IgD-negative memory B cell (primary cell): ENCODE data around the gene JMJD1C. TPM values are rescaled to one million over a fixed set of nuclear protein-coding genes. Genes with fewer than 3 reads are reported as not detected.
"Not testable (repeated sequence)": the region's sequence is repeated elsewhere in the genome, so short reads cannot be mapped to it uniquely, and the experiment has no call there.

ENCODE experiments used
- H3K27ac Mint-ChIP-seq, 3 donors: one replicate each; pipeline ENCODE4 v1.8.0; 2020 to 2022; ENCODE audit warnings: mild to moderate bottlenecking in 3 of 3, mixed read lengths in 3 of 3, moderate library complexity in 1 of 3
- H3K27me3 Mint-ChIP-seq: one replicate; pipeline ENCODE4 v1.8.0; 2021; ENCODE audit warnings: mixed read lengths
- H3K36me3 Mint-ChIP-seq: one replicate; pipeline ENCODE4 v1.8.0; 2020; ENCODE audit warnings: mild to moderate bottlenecking, mixed read lengths
- H3K4me1 Mint-ChIP-seq, 3 donors: one replicate each; pipeline ENCODE4 v1.8.0; 2020 to 2022; ENCODE audit warnings: mixed read lengths in 3 of 3, mild to moderate bottlenecking in 1 of 3
- H3K4me3 Mint-ChIP-seq, 4 donors: one replicate each; pipeline ENCODE4 v1.8.0; 2020 to 2022; ENCODE audit warnings: mild to moderate bottlenecking in 4 of 4, mixed read lengths in 4 of 4, moderate library complexity in 3 of 4
- H3K9me3 Mint-ChIP-seq, 3 donors: one replicate each; pipeline ENCODE4 v1.8.0; 2020 to 2021; ENCODE audit warnings: mixed read lengths in 3 of 3, mild to moderate bottlenecking in 1 of 3
- polyA plus RNA-seq: library from polyadenylated mRNA; unstranded; fragments of 300-500 nt; fragmentation: Illumina TruSeq; gene quantifications from one replicate; pipeline ENCODE4 v1.2.3, GENCODE V29; 2021

The JMJD1C gene
- polyA plus RNA-seq, result 107 TPM

- Mint-ChIP-seq H3K27me3 (no peaks in the 10 kb centered on the region), H3K27ac (peak within 1 kb of the TSS; percentile 51 to 96 (median 90)), H3K9me3 (no peaks in the 10 kb centered on the region), H3K36me3 (no peaks in the 10 kb centered on the region), H3K4me1 (peaks cover 10 to 30% (median 22%) of the 10 kb centered on the region in 3 donors), H3K4me3 (peak within 1 kb of the TSS; percentile 88 to 98 (median 96))
These were observed at the start of gene JMJD1C for GRCh38 chr10:63465293-63466143. TSS of gene JMJD1C (minus strand) at chr10:63465977. CDS start at chr10:63465662, 315 bp downstream.

GRCh38 chr10:63515002-63515763 lies 49.4 kb upstream of the JMJD1C start:
- Mint-ChIP-seq H3K9me3 (peaks cover 0 to 4% (median 4%) of the 10 kb centered on the region in 3 donors), H3K27ac (peak overlapping the region in 1 of 3 donors; percentile 20), H3K36me3 (peaks cover 2% of the 10 kb centered on the region), H3K4me1 (peaks cover 15 to 37% (median 24%) of the 10 kb centered on the region in 3 donors), H3K27me3 (no peaks in the 10 kb centered on the region), H3K4me3 (no peak overlapping the region)

GRCh38 chr10:63506554-63506953 lies 40.8 kb upstream of the JMJD1C start:
- H3K9me3 Mint-ChIP-seq, result no peaks in the 10 kb centered on the region
- no peak overlapping the region for H3K4me3 Mint-ChIP-seq
- no peak overlapping the region for H3K27ac Mint-ChIP-seq
- H3K36me3 Mint-ChIP-seq, result peaks cover 4% of the 10 kb centered on the region
- no peaks in the 10 kb centered on the region for H3K27me3 Mint-ChIP-seq
- peaks cover 13 to 29% (median 14%) of the 10 kb centered on the region in 3 donors for H3K4me1 Mint-ChIP-seq

- Mint-ChIP-seq H3K27ac (no peak overlapping the region), H3K4me1 (peaks cover 13 to 26% (median 14%) of the 10 kb centered on the region in 3 donors), H3K27me3 (no peaks in the 10 kb centered on the region), H3K4me3 (no peak overlapping the region), H3K36me3 (peaks cover 9% of the 10 kb centered on the region), H3K9me3 (no peaks in the 10 kb centered on the region)
These were observed 39.8 kb upstream of the JMJD1C start for GRCh38 chr10:63505562-63505961.

GRCh38 chr10:63504145-63504881 lies 38.5 kb upstream of the JMJD1C start:
- no peaks in the 10 kb centered on the region for H3K9me3 Mint-ChIP-seq
- peaks cover 11 to 23% (median 16%) of the 10 kb centered on the region in 3 donors for H3K4me1 Mint-ChIP-seq
- no peak overlapping the region for H3K4me3 Mint-ChIP-seq
- H3K36me3 Mint-ChIP-seq, result peaks cover 9% of the 10 kb centered on the region
- no peaks in the 10 kb centered on the region for H3K27me3 Mint-ChIP-seq
- peak overlapping the region in 1 of 3 donors; percentile 21 for H3K27ac Mint-ChIP-seq

- no peak overlapping the region for H3K4me3 Mint-ChIP-seq
- H3K27me3 Mint-ChIP-seq, result no peaks in the 10 kb centered on the region
- H3K4me1 Mint-ChIP-seq, result peaks cover 7 to 27% (median 17%) of the 10 kb centered on the region in 3 donors
- peak overlapping the region in 1 of 3 donors; percentile 21 for H3K27ac Mint-ChIP-seq
- H3K9me3 Mint-ChIP-seq, result no peaks in the 10 kb centered on the region
- peaks cover 7% of the 10 kb centered on the region for H3K36me3 Mint-ChIP-seq
These were observed 37.6 kb upstream of the JMJD1C start for GRCh38 chr10:63503395-63503794.

- H3K36me3 Mint-ChIP-seq, result peaks cover 4% of the 10 kb centered on the region
- H3K4me3 Mint-ChIP-seq, result no peak overlapping the region
- peaks cover 7 to 26% (median 19%) of the 10 kb centered on the region in 3 donors for H3K4me1 Mint-ChIP-seq
- H3K27ac Mint-ChIP-seq, result no peak overlapping the region
- no peaks in the 10 kb centered on the region for H3K27me3 Mint-ChIP-seq
- no peaks in the 10 kb centered on the region for H3K9me3 Mint-ChIP-seq
These were observed 37.1 kb upstream of the JMJD1C start for GRCh38 chr10:63502832-63503231.

- Mint-ChIP-seq H3K27ac (no peak overlapping the region), H3K27me3 (no peaks in the 10 kb centered on the region), H3K4me3 (no peak overlapping the region), H3K9me3 (no peaks in the 10 kb centered on the region), H3K36me3 (peaks cover 4% of the 10 kb centered on the region), H3K4me1 (peaks cover 11 to 27% (median 19%) of the 10 kb centered on the region in 3 donors)
These were observed 36.2 kb upstream of the JMJD1C start for GRCh38 chr10:63501954-63502353.

GRCh38 chr10:63500551-63500950 lies 34.8 kb upstream of the JMJD1C start:
- not testable (repeated sequence) for H3K27ac Mint-ChIP-seq, H3K9me3 Mint-ChIP-seq, H3K4me3 Mint-ChIP-seq, H3K27me3 Mint-ChIP-seq
- Mint-ChIP-seq H3K36me3 (peaks cover 10% of the 10 kb centered on the region), H3K4me1 (peaks cover 17 to 28% (median 20%) of the 10 kb centered on the region in 3 donors)

- Mint-ChIP-seq H3K4me1 (peaks cover 11 to 22% (median 13%) of the 10 kb centered on the region in 3 donors), H3K9me3 (no peaks in the 10 kb centered on the region), H3K27ac (no peak overlapping the region), H3K4me3 (no peak overlapping the region), H3K36me3 (peaks cover 10% of the 10 kb centered on the region), H3K27me3 (no peaks in the 10 kb centered on the region)
These were observed 32.9 kb upstream of the JMJD1C start for GRCh38 chr10:63498665-63499064.

GRCh38 chr10:63497321-63497720 lies 31.5 kb upstream of the JMJD1C start:
- no peaks in the 10 kb centered on the region for H3K9me3 Mint-ChIP-seq
- no peak overlapping the region for H3K4me3 Mint-ChIP-seq
- H3K27me3 Mint-ChIP-seq, result no peaks in the 10 kb centered on the region
- peaks cover 14% of the 10 kb centered on the region for H3K36me3 Mint-ChIP-seq
- peaks cover 13 to 19% (median 14%) of the 10 kb centered on the region in 3 donors for H3K4me1 Mint-ChIP-seq
- no peak overlapping the region for H3K27ac Mint-ChIP-seq

GRCh38 chr10:63496561-63496960 lies 30.8 kb upstream of the JMJD1C start:
- Mint-ChIP-seq H3K4me3 (no peak overlapping the region), H3K9me3 (no peaks in the 10 kb centered on the region), H3K36me3 (peaks cover 14% of the 10 kb centered on the region), H3K27me3 (no peaks in the 10 kb centered on the region), H3K4me1 (peaks cover 14 to 20% (median 19%) of the 10 kb centered on the region in 3 donors), H3K27ac (no peak overlapping the region)

GRCh38 chr10:63494951-63495350 lies 29.2 kb upstream of the JMJD1C start:
- Mint-ChIP-seq H3K27me3 (no peaks in the 10 kb centered on the region), H3K36me3 (peaks cover 12% of the 10 kb centered on the region), H3K4me1 (peaks cover 18 to 22% (median 21%) of the 10 kb centered on the region in 3 donors), H3K27ac (no peak overlapping the region), H3K4me3 (no peak overlapping the region), H3K9me3 (no peaks in the 10 kb centered on the region)

- Mint-ChIP-seq H3K4me3 (no peak overlapping the region), H3K27me3 (no peaks in the 10 kb centered on the region), H3K4me1 (peaks cover 17 to 22% (median 18%) of the 10 kb centered on the region in 3 donors), H3K27ac (no peak overlapping the region), H3K9me3 (no peaks in the 10 kb centered on the region), H3K36me3 (peaks cover 13% of the 10 kb centered on the region)
These were observed 27.2 kb upstream of the JMJD1C start for GRCh38 chr10:63493004-63493403.

GRCh38 chr10:63492317-63492690 lies 26.5 kb upstream of the JMJD1C start:
- Mint-ChIP-seq H3K4me1 (peaks cover 13 to 22% (median 16%) of the 10 kb centered on the region in 3 donors), H3K36me3 (peaks cover 13% of the 10 kb centered on the region)
- H3K4me3 Mint-ChIP-seq, H3K9me3 Mint-ChIP-seq, H3K27me3 Mint-ChIP-seq, H3K27ac Mint-ChIP-seq: not testable (repeated sequence)
